ENCODE data around the gene KIAA1549.
"Not testable (repeated sequence)": the region's sequence is repeated elsewhere in the genome, so short reads cannot be mapped to it uniquely, and the experiment has no call there.

Gene KIAA1549

GRCh38 chr7:138943061-138943460 lies 38.1 kb downstream of the KIAA1549 start:
- H4K20me1 ChIP-seq (ENCODE audit: insufficient read depth, low read length): no peaks in the 10 kb centered on the region
- H3K4me3 ChIP-seq (ENCODE audit: low read length): no peak overlapping the region
- TF ChIP-seq CTCF (IDR thresholded peaks at IDR 0.05; ENCODE audit: low read depth, low read length): no peak
- no peak for TF ChIP-seq EZH2phosphoT487 (IDR thresholded peaks at IDR 0.05; ENCODE audit: low read depth)
- no peaks in the 10 kb centered on the region for H3K4me1 ChIP-seq (ENCODE audit: low read length)
- no peaks in the 10 kb centered on the region for H3K27me3 ChIP-seq (ENCODE audit: low read depth, low read length)
- no peak overlapping the region for H2AFZ ChIP-seq (ENCODE audit: low read depth, low read length)
- no peak overlapping the region for H3K4me2 ChIP-seq (ENCODE audit: low read length)
- no peaks in the 10 kb centered on the region for H3K36me3 ChIP-seq (replicated peaks; ENCODE audit: low read depth, low read length)
- no peak overlapping the region for H3K9ac ChIP-seq (ENCODE audit: low read length)
- no peak overlapping the region for H3K27ac ChIP-seq (ENCODE audit: low read length)
- H3K79me2 ChIP-seq (ENCODE audit: low read length): no peaks in the 10 kb centered on the region
- no peaks in the 10 kb centered on the region for H3K9me3 ChIP-seq (ENCODE audit: insufficient read depth, low read length)

GRCh38 chr7:138941545-138941944 lies 39.6 kb downstream of the KIAA1549 start:
- Histone ChIP-seq H3K4me1 (ENCODE audit: low read length) (no peaks in the 10 kb centered on the region), H3K79me2 (ENCODE audit: low read length) (no peaks in the 10 kb centered on the region), H3K9ac (ENCODE audit: low read length) (no peak overlapping the region), H3K9me3 (ENCODE audit: insufficient read depth, low read length) (no peaks in the 10 kb centered on the region), H3K27me3 (ENCODE audit: low read depth, low read length) (no peaks in the 10 kb centered on the region), H3K4me2 (ENCODE audit: low read length) (no peak overlapping the region), H4K20me1 (ENCODE audit: insufficient read depth, low read length) (no peaks in the 10 kb centered on the region), H3K36me3 (replicated peaks; ENCODE audit: low read depth, low read length) (no peaks in the 10 kb centered on the region), H3K4me3 (ENCODE audit: low read length) (no peak overlapping the region), H2AFZ (ENCODE audit: low read depth, low read length) (no peak overlapping the region), H3K27ac (ENCODE audit: low read length) (no peak overlapping the region)
- TF ChIP-seq CTCF (IDR thresholded peaks at IDR 0.05; ENCODE audit: low read depth, low read length): no peak
- no peak for TF ChIP-seq EZH2phosphoT487 (IDR thresholded peaks at IDR 0.05; ENCODE audit: low read depth)

- not testable (repeated sequence) for H3K79me2 ChIP-seq (ENCODE audit: low read length); H3K27ac ChIP-seq (ENCODE audit: low read length); H3K9ac ChIP-seq (ENCODE audit: low read length); H3K36me3 ChIP-seq (replicated peaks; ENCODE audit: low read depth, low read length); H3K4me2 ChIP-seq (ENCODE audit: low read length); H3K9me3 ChIP-seq (ENCODE audit: insufficient read depth, low read length); H3K27me3 ChIP-seq (ENCODE audit: low read depth, low read length); H2AFZ ChIP-seq (ENCODE audit: low read depth, low read length); H4K20me1 ChIP-seq (ENCODE audit: insufficient read depth, low read length); H3K4me1 ChIP-seq (ENCODE audit: low read length); H3K4me3 ChIP-seq (ENCODE audit: low read length)
Measured at GRCh38 chr7:138940602-138941001, 40.6 kb downstream of the KIAA1549 start.

- Histone ChIP-seq H3K27ac (ENCODE audit: low read length) (no peak overlapping the region), H3K9me3 (ENCODE audit: insufficient read depth, low read length) (no peaks in the 10 kb centered on the region), H3K9ac (ENCODE audit: low read length) (no peak overlapping the region), H3K79me2 (ENCODE audit: low read length) (no peaks in the 10 kb centered on the region), H3K4me3 (ENCODE audit: low read length) (no peak overlapping the region), H3K4me2 (ENCODE audit: low read length) (no peak overlapping the region), H3K4me1 (ENCODE audit: low read length) (no peaks in the 10 kb centered on the region), H4K20me1 (ENCODE audit: insufficient read depth, low read length) (no peaks in the 10 kb centered on the region), H3K36me3 (replicated peaks; ENCODE audit: low read depth, low read length) (no peaks in the 10 kb centered on the region), H3K27me3 (ENCODE audit: low read depth, low read length) (no peaks in the 10 kb centered on the region), H2AFZ (ENCODE audit: low read depth, low read length) (no peak overlapping the region)
- TF ChIP-seq CTCF (IDR thresholded peaks at IDR 0.05; ENCODE audit: low read depth, low read length): no peak
- TF ChIP-seq EZH2phosphoT487 (IDR thresholded peaks at IDR 0.05; ENCODE audit: low read depth): no peak
Measured at GRCh38 chr7:138937484-138937883, 43.7 kb downstream of the KIAA1549 start.

- H3K9ac ChIP-seq (ENCODE audit: low read length): no peak overlapping the region
- H3K36me3 ChIP-seq (replicated peaks; ENCODE audit: low read depth, low read length): no peaks in the 10 kb centered on the region
- no peak overlapping the region for H3K4me3 ChIP-seq (ENCODE audit: low read length)
- H3K27ac ChIP-seq (ENCODE audit: low read length): no peak overlapping the region
- H4K20me1 ChIP-seq (ENCODE audit: insufficient read depth, low read length): no peaks in the 10 kb centered on the region
- H3K27me3 ChIP-seq (ENCODE audit: low read depth, low read length): no peaks in the 10 kb centered on the region
- no peak overlapping the region for H2AFZ ChIP-seq (ENCODE audit: low read depth, low read length)
- TF ChIP-seq EZH2phosphoT487 (IDR thresholded peaks at IDR 0.05; ENCODE audit: low read depth): no peak
- TF ChIP-seq CTCF (IDR thresholded peaks at IDR 0.05; ENCODE audit: low read depth, low read length): no peak
- H3K79me2 ChIP-seq (ENCODE audit: low read length): no peaks in the 10 kb centered on the region
- H3K9me3 ChIP-seq (ENCODE audit: insufficient read depth, low read length): no peaks in the 10 kb centered on the region
- no peak overlapping the region for H3K4me2 ChIP-seq (ENCODE audit: low read length)
- no peaks in the 10 kb centered on the region for H3K4me1 ChIP-seq (ENCODE audit: low read length)
Measured at GRCh38 chr7:138935465-138936011, 45.7 kb downstream of the KIAA1549 start.

Measured in OCI-LY3 (cell line).